SK-N-SH treated with all-trans-retinoic acid at 6 μM for 48 hours (cell line): ENCODE measurements around the gene ADSS2.

Experiments used
- ATAC-seq: fragments of 200-7000 bp; cut with Tn5 transposase; 3 replicates; pipeline ENCODE4 v1.9.1; 2020; ENCODE audit warnings: mild to moderate bottlenecking, moderate library complexity
- ARNTL ChIP-seq: fragments of 450-650 bp; formaldehyde crosslinking; IDR thresholded peaks from 2 replicates; pipeline ENCODE4 v1.5.0; 2020; ENCODE audit warnings: low read depth, mild to moderate bottlenecking, moderate library complexity, borderline replicate concordance
- BACH2 ChIP-seq: fragments of 250-450 bp; sonication (Bioruptor Pico); IDR thresholded peaks from 2 replicates; pipeline ENCODE4 v1.9.0; 2021; ENCODE audit warnings: mild to moderate bottlenecking, borderline replicate concordance
- CSDC2 ChIP-seq: fragments of 250-450 bp; sonication (Bioruptor Pico); IDR thresholded peaks from 2 replicates; pipeline ENCODE4 v1.5.0; 2020; ENCODE audit warnings: mild to moderate bottlenecking, moderate library complexity
- CSRNP3 ChIP-seq: fragments of 250-450 bp; sonication (Bioruptor Pico); IDR thresholded peaks from 2 replicates; pipeline ENCODE4 v1.5.1; 2021; ENCODE audit warnings: mild to moderate bottlenecking, moderate library complexity
- ESRRG ChIP-seq: fragments of 250-450 bp; sonication (Bioruptor Pico); IDR thresholded peaks from 2 replicates; pipeline ENCODE4 v1.6.1; 2021; ENCODE audit warnings: mild to moderate bottlenecking
- GLIS3 ChIP-seq: fragments of 250-450 bp; sonication (Bioruptor Pico); IDR thresholded peaks from 2 replicates; pipeline ENCODE4 v1.5.0; 2020; ENCODE audit warnings: mild to moderate bottlenecking, moderate library complexity
- OSR1 ChIP-seq: fragments of 250-450 bp; sonication (Bioruptor Pico); IDR thresholded peaks from 2 replicates; pipeline ENCODE4 v1.8.0; 2022; ENCODE audit warnings: moderate library complexity, mild to moderate bottlenecking, inconsistent platforms
- PATZ1 ChIP-seq: fragments of 250-450 bp; sonication (Bioruptor Pico); IDR thresholded peaks from 2 replicates; pipeline ENCODE4 v1.8.0; 2020; ENCODE audit warnings: mild to moderate bottlenecking, moderate library complexity, borderline replicate concordance
- POU6F1 ChIP-seq: fragments of 250-450 bp; sonication (Bioruptor Pico); IDR thresholded peaks from 2 replicates; pipeline ENCODE4 v1.8.0; 2021; ENCODE audit warnings: low read depth, mild to moderate bottlenecking, moderate library complexity, borderline replicate concordance
- PPARA ChIP-seq: fragments of 250-450 bp; sonication (Bioruptor Pico); IDR thresholded peaks from 2 replicates; pipeline ENCODE4 v1.5.0; 2020; ENCODE audit warnings: mild to moderate bottlenecking, borderline replicate concordance
- RARB ChIP-seq: fragments of 250-450 bp; sonication (Bioruptor Pico); IDR thresholded peaks from 2 replicates; pipeline ENCODE4 v1.8.0; 2021; ENCODE audit warnings: mild to moderate bottlenecking, moderate library complexity
- TCF4 ChIP-seq: fragments of 250-450 bp; sonication (Bioruptor Pico); IDR thresholded peaks from 2 replicates; pipeline ENCODE4 v1.8.0; 2021; ENCODE audit warnings: mild to moderate bottlenecking, moderate library complexity, borderline replicate concordance
- TOX ChIP-seq: fragments of 250-450 bp; sonication (Bioruptor Pico); IDR thresholded peaks from 2 replicates; pipeline ENCODE4 v1.8.0; 2021; ENCODE audit warnings: mild to moderate bottlenecking, moderate library complexity, borderline replicate concordance
- TSHZ2 ChIP-seq: fragments of 250-450 bp; sonication (Bioruptor Pico); IDR thresholded peaks from 2 replicates; pipeline ENCODE4 v1.5.0; 2020; ENCODE audit warnings: mild to moderate bottlenecking, moderate library complexity
- ZC3H10 ChIP-seq: fragments of 250-450 bp; sonication (Bioruptor Pico); IDR thresholded peaks from 2 replicates; pipeline ENCODE4 v1.5.1; 2021; ENCODE audit warnings: mild to moderate bottlenecking, moderate library complexity
- ZFP3 ChIP-seq: fragments of 250-450 bp; sonication (Bioruptor Pico); IDR thresholded peaks from 2 replicates; pipeline ENCODE4 v1.5.0; 2020; ENCODE audit warnings: mild to moderate bottlenecking, moderate library complexity
- ZFP30 ChIP-seq: fragments of 450-650 bp; formaldehyde crosslinking; IDR thresholded peaks from 2 replicates; pipeline ENCODE4 v1.5.0; 2022; ENCODE audit warnings: mild to moderate bottlenecking, moderate library complexity
- ZNF565 ChIP-seq: fragments of 450-650 bp; formaldehyde crosslinking; conservative IDR thresholded peaks from 2 replicates; pipeline ENCODE4 v1.5.0; 2020; ENCODE audit warnings: low read depth, mild to moderate bottlenecking, moderate library complexity
- ZNF70 ChIP-seq: fragments of 450-650 bp; formaldehyde crosslinking; IDR thresholded peaks from 2 replicates; pipeline ENCODE4 v1.5.0; 2020; ENCODE audit warnings: mild to moderate bottlenecking, moderate library complexity
- ZNF8 ChIP-seq: fragments of 450-650 bp; formaldehyde crosslinking; IDR thresholded peaks from 2 replicates; pipeline ENCODE4 v1.5.0; 2020; ENCODE audit warnings: mild to moderate bottlenecking, moderate library complexity

Gene ADSS2

GRCh38 chr1:244383278-244383884 lies 68.3 kb downstream of the ADSS2 start:
- ATAC-seq: no peak
- no peak for TF ChIP-seq GLIS3 (CRISPR knock-in tag)
- TF ChIP-seq ZC3H10 (CRISPR knock-in tag): no peak
- TF ChIP-seq ZNF8 (CRISPR knock-in tag): no peak
- no peak for TF ChIP-seq TCF4
- TF ChIP-seq ZFP3: no peak
- no peak for TF ChIP-seq ZNF70 (CRISPR knock-in tag)
- no peak for TF ChIP-seq TOX (CRISPR knock-in tag)

GRCh38 chr1:244381878-244382565 lies 69.7 kb downstream of the ADSS2 start:
- ATAC-seq: peak; percentile 92
- TF ChIP-seq CSRNP3 (no peak), BACH2 (CRISPR knock-in tag) (no peak), ZNF565 (CRISPR knock-in tag) (no peak), ZFP3 (no peak), ZC3H10 (CRISPR knock-in tag) (no peak), GLIS3 (CRISPR knock-in tag) (no peak), POU6F1 (CRISPR knock-in tag) (no peak), TOX (CRISPR knock-in tag) (no peak; the same call in 1 of the 2 replicates), ARNTL (no peak), TCF4 (no peak), TSHZ2 (no peak), PATZ1 (CRISPR knock-in tag) (no peak), OSR1 (CRISPR knock-in tag) (no peak), CSDC2 (CRISPR knock-in tag) (no peak)

GRCh38 chr1:244376126-244376525 lies 75.6 kb downstream of the ADSS2 start:
- ATAC-seq: no peak
- TF ChIP-seq GLIS3 (CRISPR knock-in tag) (no peak), ARNTL (no peak), ZFP30 (CRISPR knock-in tag) (no peak), ESRRG (no peak), CSDC2 (CRISPR knock-in tag) (no peak), ZFP3 (no peak), PATZ1 (CRISPR knock-in tag) (no peak), RARB (CRISPR knock-in tag) (no peak), PPARA (CRISPR knock-in tag) (no peak)
